GM12878 (cell line): ENCODE measurements around the gene PMEL. TPM values are rescaled to one million over a fixed set of nuclear protein-coding genes. Genes with fewer than 3 reads are reported as not detected.

Experiments
- ATAC-seq: fragments of 200-7000 bp; cut with Tn5 transposase; 3 replicates; pipeline ENCODE4 v1.9.1; 2020; ENCODE audit warnings: mild to moderate bottlenecking, moderate library complexity
- BruUV-seq: library from RNA; stranded (reverse); fragments of 400-500 nt; replicated peaks from 2 replicates; lab custom pipeline; 2021; lab: Mats Ljungman, UMichigan
- CTCF ChIA-PET: fragments of 300-600 bp; sonication (Branson Sonifier 250); formaldehyde crosslinking; extraction: SDS; loops from one replicate; lab custom pipeline; 2021; ENCODE audit warnings: inconsistent platforms; lab: Yijun Ruan, JAX
- POLR2A ChIA-PET: fragments of 350-600 bp; formaldehyde crosslinking; extraction: SDS; loops from one replicate; lab custom pipeline; 2021; ENCODE audit warnings: inconsistent platforms; lab: Charles Lee
- RAD21 ChIA-PET: fragments of 300-600 bp; sonication (Branson Sonifier 250); formaldehyde crosslinking; loops from one replicate; lab custom pipeline; 2023; ENCODE audit warnings: antibody characterized with exemption; ENCODE audit not compliant: unreplicated experiment; lab: Charles Lee
- SMC1A ChIA-PET: fragments of 300-600 bp; sonication (Branson Sonifier 250); formaldehyde crosslinking; loops from one replicate; lab custom pipeline; 2023; ENCODE audit not compliant: unreplicated experiment, uncharacterized antibody; lab: Charles Lee
- DNase-seq: peaks from one replicate; pipeline ENCODE4 v3.0.0-alpha.2; 2011; ENCODE audit warnings: low read depth, low spot score
- FAIRE-seq: peaks from 3 replicates; lab custom pipeline; 2011; peaks lifted over from hg19 to GRCh38; lab: Jason Lieb, UNC
- H2AFZ ChIP-seq: 2 replicates; pipeline ENCODE4 v1.6.0; 2011; ENCODE audit warnings: low read depth, low read length, control low read depth; ENCODE audit not compliant: control insufficient read depth
- H3K27ac ChIP-seq: 2 replicates; pipeline ENCODE4 v1.5.1; 2011; ENCODE audit warnings: control low read depth; ENCODE audit not compliant: control insufficient read depth, insufficient read depth
- H3K27me3 ChIP-seq, 2 experiments: replicated peaks in 1 of 2; 2 replicates each; pipeline versions ENCODE4 v1.6.0 to v1.6.1; 2011; ENCODE audit warnings: low read length in 1 of 2; ENCODE audit not compliant: control insufficient read depth in 2 of 2, insufficient read depth in 2 of 2
- H3K36me3 ChIP-seq, 2 experiments: 2 replicates each; pipeline ENCODE4 v1.5.1; 2011; ENCODE audit warnings: low read length in 1 of 2; ENCODE audit not compliant: control insufficient read depth in 2 of 2, insufficient read depth in 2 of 2
- H3K4me1 ChIP-seq: 2 replicates; pipeline ENCODE4 v1.6.1; 2011; ENCODE audit warnings: mild to moderate bottlenecking, low read length, moderate library complexity, mixed read lengths; ENCODE audit not compliant: control insufficient read depth, insufficient read depth
- H3K4me2 ChIP-seq: 2 replicates; pipeline ENCODE4 v1.6.0; 2011; ENCODE audit warnings: control low read depth; ENCODE audit not compliant: control insufficient read depth, insufficient read depth
- H3K4me3 ChIP-seq: fragments of 200-600 bp; sonication (generic); 2 replicates; pipeline ENCODE4 v1.5.1; 2016
- H3K79me2 ChIP-seq: 2 replicates; pipeline ENCODE4 v1.6.0; 2011; ENCODE audit warnings: low read length; ENCODE audit not compliant: control insufficient read depth, insufficient read depth
- H3K9ac ChIP-seq: 2 replicates; pipeline ENCODE4 v1.8.0; 2011; ENCODE audit warnings: low read length, control low read depth, mixed read lengths; ENCODE audit not compliant: control insufficient read depth, insufficient read depth
- H3K9me3 ChIP-seq: replicated peaks from 3 replicates; pipeline ENCODE4 v1.5.1; 2011; ENCODE audit warnings: mild to moderate bottlenecking, low read length; ENCODE audit not compliant: control insufficient read depth, insufficient read depth
- H4K20me1 ChIP-seq: 2 replicates; pipeline ENCODE4 v1.6.0; 2011; ENCODE audit not compliant: control insufficient read depth, insufficient read depth
- CEBPB ChIP-seq, 2 experiments: fragments of 150-350 bp in 1 of 2; IDR thresholded peaks; 2 replicates each; pipeline ENCODE4 v1.6.1; 2012 to 2014; ENCODE audit warnings: low read depth in 2 of 2, low read length in 2 of 2, borderline replicate concordance in 1 of 2, inconsistent platforms in 1 of 2
- EP300 ChIP-seq, 2 experiments: fragments of 150-350 bp in 1 of 2; IDR thresholded peaks; 2 replicates each; pipeline ENCODE4 v1.6.1; 2011 to 2012; ENCODE audit warnings: low read depth in 2 of 2, low read length in 2 of 2, borderline replicate concordance in 1 of 2, improper control_type of control experiment in 1 of 2, inconsistent platforms in 1 of 2; ENCODE audit not compliant: control insufficient read depth in 1 of 2
- HDAC6 ChIP-seq: fragments of 200-600 bp; sonication (generic); IDR thresholded peaks from one replicate; pipeline ENCODE4 v1.8.0; 2017; ENCODE audit warnings: antibody characterized with exemption; ENCODE audit not compliant: unreplicated experiment
- KLF5 ChIP-seq: fragments of 450-650 bp; IDR thresholded peaks from 2 replicates; pipeline ENCODE4 v1.6.1; 2014; ENCODE audit warnings: mild to moderate bottlenecking; ENCODE audit not compliant: partially characterized antibody
- MTA3 ChIP-seq: IDR thresholded peaks from 2 replicates; pipeline ENCODE4 v1.6.1; 2012; ENCODE audit warnings: low read length, inconsistent platforms, borderline replicate concordance
- RB1 ChIP-seq: fragments of 450-650 bp; formaldehyde crosslinking; IDR thresholded peaks from 2 replicates; pipeline ENCODE4 v1.6.1; 2017; ENCODE audit warnings: mild to moderate bottlenecking, borderline replicate concordance
- RUNX3 ChIP-seq: IDR thresholded peaks from 2 replicates; pipeline ENCODE4 v1.6.1; 2012; ENCODE audit warnings: low read length, inconsistent platforms
- STAT1 ChIP-seq: fragments of 450-650 bp; conservative IDR thresholded peaks from 2 replicates; pipeline ENCODE4 v1.6.1; 2014; ENCODE audit warnings: antibody characterized with exemption, mild to moderate bottlenecking
- STAT3 ChIP-seq: IDR thresholded peaks from 2 replicates; pipeline ENCODE4 v1.6.1; 2011; ENCODE audit warnings: low read depth, low read length, improper control_type of control experiment
- TCF7 ChIP-seq: IDR thresholded peaks from 2 replicates; pipeline ENCODE4 v1.6.1; 2014; ENCODE audit warnings: antibody characterized with exemption, borderline replicate concordance
- YBX1 ChIP-seq: fragments of 450-650 bp; IDR thresholded peaks from 2 replicates; pipeline ENCODE4 v1.6.1; 2016; ENCODE audit warnings: antibody characterized with exemption
- ZNF207 ChIP-seq: fragments of 450-650 bp; IDR thresholded peaks from 2 replicates; pipeline ENCODE4 v1.6.1; 2014; ENCODE audit warnings: antibody characterized with exemption, mild to moderate bottlenecking, borderline replicate concordance
- WGBS: methylation state at CpG from one replicate; pipeline ENCODE4 v1.1.6; 2016; ENCODE audit warnings: low lambda C conversion rate; ENCODE audit not compliant: insufficient replicate concordance, insufficient coverage; ENCODE audit errors: missing lambda C conversion rate; 5-methylcytosine and 5-hydroxymethylcytosine counted together
- in situ Hi-C: fragments of 300-500 bp; cut with MboI; formaldehyde crosslinking; loops from 9 replicates; pipeline ENCODE4 v1.14.3; 2018; ENCODE audit warnings: mixed read lengths
- intact Hi-C: fragments of 100-400 bp; cut with micrococcal nuclease; formaldehyde crosslinking; loops from one replicate; pipeline ENCODE4 v1.14.2; 2022; ENCODE audit not compliant: unreplicated experiment
- polyA plus RNA-seq, 11 experiments: library from polyadenylated mRNA; depleted of rRNA in 4 of 11; unstranded in 6 of 11; stranded (reverse) in 5 of 11; fragments of >200 nt; fragmentation: Nextera tagmentation in 4 of 11; fragmentation: Illumina TruSeq in 1 of 11; extraction: Ambion mirVana in 4 of 11; extraction: Trizol in 1 of 11; gene quantifications; 1 replicate in 1 of 11; 2 replicates in 10 of 11; pipeline versions ENCODE4 v1.2.1 to v1.2.3, GENCODE V29; 2011 to 2016; ENCODE audit warnings: inconsistent platforms in 2 of 11, missing spikeins in 2 of 11, low read depth in 1 of 11
- total RNA-seq, 4 experiments: library from RNA; depleted of rRNA in 3 of 4; stranded (reverse); fragments of >200 nt in 3 of 4; fragmentation: Illumina TruSeq in 1 of 4; extraction: Trizol in 1 of 4; gene quantifications; 2 replicates each; pipeline versions ENCODE4 v1.2.1 to v1.2.3, GENCODE V29; 2013 to 2021
- TF ChIP-seq, protein P1 (sequence below): fragments of 450-650 bp; IDR thresholded peaks from 2 replicates; pipeline ENCODE4 v1.6.1; 2017; ENCODE audit warnings: mild to moderate bottlenecking, moderate library complexity
- TF ChIP-seq, protein P2 (sequence below): IDR thresholded peaks from 2 replicates; pipeline ENCODE4 v1.6.1; 2012; ENCODE audit warnings: low read depth, low read length, improper control_type of control experiment

The PMEL gene
- total and polyA plus RNA-seq, 10 of the 15 experiments (the other 5 are each of a cell fraction or from before 2014, with no cell fraction given) = 0.32 to 1.6 (median 0.56) TPM

DNA sequence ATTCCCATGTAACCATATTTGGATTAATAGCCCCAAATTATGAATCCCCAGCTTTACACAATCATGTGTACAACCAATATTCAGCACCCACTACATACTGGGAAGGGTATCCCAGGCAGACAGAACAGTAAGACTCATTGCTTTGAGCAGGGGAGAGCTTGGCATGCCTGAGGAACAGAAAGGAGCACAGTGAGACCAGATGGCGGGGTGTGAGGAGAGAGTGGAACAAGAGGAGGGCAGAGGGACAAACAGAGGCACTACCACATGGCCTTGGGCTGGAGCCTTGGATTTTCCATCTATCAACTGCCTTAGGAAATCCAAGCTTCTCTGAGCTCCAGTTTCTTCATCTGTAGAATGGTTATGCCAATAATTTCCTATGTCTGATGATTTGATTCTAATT is 31.1 kb downstream of the PMEL start (continued):
- TF ChIP-seq KLF5 (no peak), EP300 (IDR thresholded peaks at IDR 0.05; ENCODE audit: borderline replicate concordance in 1 of 2, control insufficient read depth in 1 of 2, low read depth in 2 of 2, low read length in 2 of 2) (no peak)

DNA sequence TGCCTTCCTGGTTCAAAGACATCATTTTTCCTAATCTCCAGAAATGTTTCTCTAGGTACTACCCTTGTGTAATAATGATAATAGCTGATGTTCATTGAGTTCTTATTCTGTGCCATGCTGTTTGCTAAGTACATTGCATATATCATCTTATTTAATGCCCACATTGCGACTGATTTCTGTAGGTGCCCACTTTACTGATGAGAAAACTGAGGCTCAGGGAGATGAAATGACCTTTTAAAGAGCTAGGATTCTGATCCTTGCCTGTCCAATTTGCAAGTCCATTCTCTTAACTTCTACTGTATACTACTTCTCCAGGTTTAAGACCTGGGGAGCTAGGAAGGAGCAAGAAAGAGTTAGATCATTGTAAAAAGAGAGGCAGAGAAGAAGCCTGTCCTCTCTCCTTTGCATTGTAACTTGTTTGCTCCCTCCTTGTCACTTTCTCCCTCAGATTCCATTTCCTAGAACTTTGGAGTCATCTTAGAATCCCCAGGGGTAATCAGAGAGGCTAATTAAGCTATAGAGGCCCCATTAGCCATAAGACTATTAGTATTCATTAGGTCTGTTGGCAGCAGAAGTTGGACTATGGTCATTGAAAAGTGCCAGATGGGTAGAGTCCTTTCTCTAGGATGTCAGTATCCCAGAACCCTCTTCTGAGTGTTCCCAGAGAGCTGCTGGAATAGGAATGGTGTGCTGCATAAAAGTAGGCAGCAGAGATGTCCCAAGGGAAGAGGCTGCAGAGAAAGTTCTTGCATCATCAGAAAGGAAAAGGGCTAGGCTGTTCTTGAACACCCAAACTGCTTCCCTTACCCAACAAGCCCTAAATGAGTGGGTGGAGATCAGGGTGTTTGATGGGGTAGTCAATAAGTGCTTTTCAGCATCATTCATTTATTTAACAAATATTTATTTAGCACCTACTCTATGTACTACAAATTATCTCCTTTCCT is 31.8 kb downstream of the PMEL start:
- ChIA-PET RAD21 (interaction anchor here (0.6 to 2.1 kb wide), 10 partner anchors 24 to 196 kb away, joined by 3 to 10 read pairs (median 4); partner anchors contain the start of genes ORMDL2, SARNP and SUOX), POLR2A (interaction anchor here (0.6 to 3.9 kb wide), 12 partner anchors 18 to 205 kb away, joined by 3 to 18 read pairs (median 4); partner anchors contain the start of genes GDF11, ORMDL2, RAB5B and SARNP)
- no peak overlapping the region for H3K27ac ChIP-seq
- TF ChIP-seq CEBPB (IDR thresholded peaks at IDR 0.05; ENCODE audit: borderline replicate concordance in 1 of 2, low read depth in 2 of 2, low read length in 2 of 2) (no peak), STAT3 (no peak), RUNX3 (no peak), HDAC6 (no peak), RB1 (no peak), STAT1 (no peak), ZNF207 (no peak), YBX1 (no peak), TCF7 (no peak), MTA3 (no peak)
- TF ChIP-seq, protein P1, sequence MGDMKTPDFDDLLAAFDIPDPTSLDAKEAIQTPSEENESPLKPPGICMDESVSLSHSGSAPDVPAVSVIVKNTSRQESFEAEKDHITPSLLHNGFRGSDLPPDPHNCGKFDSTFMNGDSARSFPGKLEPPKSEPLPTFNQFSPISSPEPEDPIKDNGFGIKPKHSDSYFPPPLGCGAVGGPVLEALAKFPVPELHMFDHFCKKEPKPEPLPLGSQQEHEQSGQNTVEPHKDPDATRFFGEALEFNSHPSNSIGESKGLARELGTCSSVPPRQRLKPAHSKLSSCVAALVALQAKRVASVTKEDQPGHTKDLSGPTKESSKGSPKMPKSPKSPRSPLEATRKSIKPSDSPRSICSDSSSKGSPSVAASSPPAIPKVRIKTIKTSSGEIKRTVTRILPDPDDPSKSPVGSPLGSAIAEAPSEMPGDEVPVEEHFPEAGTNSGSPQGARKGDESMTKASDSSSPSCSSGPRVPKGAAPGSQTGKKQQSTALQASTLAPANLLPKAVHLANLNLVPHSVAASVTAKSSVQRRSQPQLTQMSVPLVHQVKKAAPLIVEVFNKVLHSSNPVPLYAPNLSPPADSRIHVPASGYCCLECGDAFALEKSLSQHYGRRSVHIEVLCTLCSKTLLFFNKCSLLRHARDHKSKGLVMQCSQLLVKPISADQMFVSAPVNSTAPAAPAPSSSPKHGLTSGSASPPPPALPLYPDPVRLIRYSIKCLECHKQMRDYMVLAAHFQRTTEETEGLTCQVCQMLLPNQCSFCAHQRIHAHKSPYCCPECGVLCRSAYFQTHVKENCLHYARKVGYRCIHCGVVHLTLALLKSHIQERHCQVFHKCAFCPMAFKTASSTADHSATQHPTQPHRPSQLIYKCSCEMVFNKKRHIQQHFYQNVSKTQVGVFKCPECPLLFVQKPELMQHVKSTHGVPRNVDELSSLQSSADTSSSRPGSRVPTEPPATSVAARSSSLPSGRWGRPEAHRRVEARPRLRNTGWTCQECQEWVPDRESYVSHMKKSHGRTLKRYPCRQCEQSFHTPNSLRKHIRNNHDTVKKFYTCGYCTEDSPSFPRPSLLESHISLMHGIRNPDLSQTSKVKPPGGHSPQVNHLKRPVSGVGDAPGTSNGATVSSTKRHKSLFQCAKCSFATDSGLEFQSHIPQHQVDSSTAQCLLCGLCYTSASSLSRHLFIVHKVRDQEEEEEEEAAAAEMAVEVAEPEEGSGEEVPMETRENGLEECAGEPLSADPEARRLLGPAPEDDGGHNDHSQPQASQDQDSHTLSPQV = no peak
- TF ChIP-seq, protein P2, sequence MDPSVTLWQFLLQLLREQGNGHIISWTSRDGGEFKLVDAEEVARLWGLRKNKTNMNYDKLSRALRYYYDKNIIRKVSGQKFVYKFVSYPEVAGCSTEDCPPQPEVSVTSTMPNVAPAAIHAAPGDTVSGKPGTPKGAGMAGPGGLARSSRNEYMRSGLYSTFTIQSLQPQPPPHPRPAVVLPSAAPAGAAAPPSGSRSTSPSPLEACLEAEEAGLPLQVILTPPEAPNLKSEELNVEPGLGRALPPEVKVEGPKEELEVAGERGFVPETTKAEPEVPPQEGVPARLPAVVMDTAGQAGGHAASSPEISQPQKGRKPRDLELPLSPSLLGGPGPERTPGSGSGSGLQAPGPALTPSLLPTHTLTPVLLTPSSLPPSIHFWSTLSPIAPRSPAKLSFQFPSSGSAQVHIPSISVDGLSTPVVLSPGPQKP = no peak
- TF ChIP-seq, all 136 proteins: peak for 0
- Histone ChIP-seq H3K79me2 (peaks cover 20% of the 10 kb centered on the region), H3K4me3 (no peak overlapping the region), H3K36me3 (peaks cover 0 to 13% of the 10 kb centered on the region in 2 experiments; a peak in 3 of 4 replicates), H3K27me3 (no peaks in the 10 kb centered on the region), H3K9ac (no peak overlapping the region), H3K9me3 (no peaks in the 10 kb centered on the region), H3K4me1 (peaks cover 8% of the 10 kb centered on the region; the same call in 1 of the 2 replicates), H4K20me1 (no peaks in the 10 kb centered on the region), H2AFZ (no peak overlapping the region), H3K4me2 (no peak overlapping the region; the same call in none of the 2 replicates)
- intact Hi-C loops = no loop called here
- no peak for DNase-seq
- in situ Hi-C loops = no loop called here
- FAIRE-seq = no peak
- BruUV-seq = no TSS peak
- CTCF ChIA-PET = interaction anchor here (0.6 to 4.5 kb wide), 15 partner anchors 8 to 196 kb away, joined by 3 to 20 read pairs (median 4); partner anchors contain the start of genes ORMDL2, SARNP and SUOX
- ATAC-seq = no peak
- SMC1A ChIA-PET = interaction anchor here (0.7 to 3.4 kb wide), 19 partner anchors 10 to 228 kb away, joined by 3 to 12 read pairs (median 4); partner anchors contain the start of genes DNAJC14, ORMDL2, RAB5B and SARNP
- WGBS = 97% methylated on average over 1 of the region's 1 CpG
